Activated T-cell treated with anti-CD3 and anti-CD28 coated beads, Interleukin-2, amount 50 U/mL, for 1 hour (primary cell): ENCODE data around the gene UST.

Source experiments
- DNase-seq: peaks from one replicate; pipeline ENCODE4 v3.0.0-alpha.2; 2020

The UST gene

DNA sequence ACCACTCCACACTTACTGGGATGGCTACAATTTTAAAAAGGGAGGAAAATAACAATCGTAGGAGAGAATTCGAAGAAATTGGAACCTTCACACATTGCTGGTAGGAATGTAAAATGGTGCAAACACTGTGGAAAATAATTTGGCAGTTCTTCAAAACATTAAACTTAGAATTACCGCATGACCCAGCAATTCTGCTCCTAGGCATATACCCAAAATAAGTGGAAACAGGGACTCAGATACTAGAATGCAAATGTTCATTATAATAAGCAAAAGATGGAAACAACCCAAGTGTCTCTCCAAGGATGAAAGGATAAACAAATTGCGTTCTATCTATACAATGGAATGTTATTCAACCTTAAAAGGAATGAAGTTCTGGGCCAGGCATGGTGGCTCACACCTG lies 325.2 kb downstream of the UST start:
- DNase-seq, result no peak

DNA sequence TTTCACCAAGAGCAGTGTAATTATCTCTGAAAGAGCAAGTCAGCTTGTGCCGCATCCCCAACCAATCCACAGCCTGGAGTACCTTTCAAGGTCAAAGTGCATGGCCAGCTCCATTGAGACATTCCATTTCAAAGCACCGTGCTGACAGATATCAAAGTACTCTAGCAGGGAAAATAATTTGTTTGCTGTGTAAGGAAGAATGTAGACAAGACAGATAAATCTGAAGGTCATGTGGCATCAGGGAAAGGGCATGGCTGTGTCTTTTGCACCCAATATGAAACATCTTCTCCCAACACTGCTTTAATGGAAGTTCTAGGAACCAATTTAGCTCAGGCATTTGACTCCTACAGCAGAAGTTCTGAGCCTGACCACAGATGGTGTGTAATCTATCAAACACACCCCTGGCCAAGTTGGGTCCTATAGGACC lies 328.0 kb downstream of the UST start:
- DNase-seq, result no peak

DNA sequence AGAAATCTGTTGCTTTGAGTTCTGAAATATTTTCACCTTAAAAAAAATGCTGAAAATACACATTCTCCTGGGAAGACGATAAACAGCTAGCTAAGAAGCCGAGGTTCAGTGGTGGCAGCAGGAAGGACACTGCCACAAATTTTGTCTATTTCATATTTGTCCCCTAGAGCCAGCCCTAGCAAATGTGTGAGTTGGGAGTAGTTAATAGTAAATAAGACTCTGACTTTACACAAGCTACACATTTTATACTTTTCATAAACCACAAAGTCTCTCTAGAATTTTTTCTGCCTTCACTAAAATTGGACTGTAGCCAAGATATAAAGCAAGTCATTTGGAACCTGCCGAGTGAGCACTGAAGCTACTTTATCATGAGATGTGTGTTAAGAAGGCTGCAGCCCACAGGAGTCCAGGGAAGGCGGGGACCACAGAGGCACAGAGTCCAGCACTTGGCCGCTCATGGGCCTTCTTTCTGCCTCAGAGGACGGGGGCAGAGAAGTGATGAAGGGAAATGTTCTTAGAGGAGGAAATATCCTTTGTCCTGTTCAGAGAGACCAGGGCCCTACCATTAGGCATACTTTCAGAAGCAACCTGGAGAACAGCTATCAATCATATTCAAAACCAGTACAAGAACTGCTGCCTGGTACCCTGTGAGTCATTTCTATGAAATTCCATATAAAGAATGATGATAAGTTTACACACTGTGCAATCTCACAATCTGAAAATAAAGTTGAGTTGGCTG lies 329.0 kb downstream of the UST start:
- no peak for DNase-seq

DNA sequence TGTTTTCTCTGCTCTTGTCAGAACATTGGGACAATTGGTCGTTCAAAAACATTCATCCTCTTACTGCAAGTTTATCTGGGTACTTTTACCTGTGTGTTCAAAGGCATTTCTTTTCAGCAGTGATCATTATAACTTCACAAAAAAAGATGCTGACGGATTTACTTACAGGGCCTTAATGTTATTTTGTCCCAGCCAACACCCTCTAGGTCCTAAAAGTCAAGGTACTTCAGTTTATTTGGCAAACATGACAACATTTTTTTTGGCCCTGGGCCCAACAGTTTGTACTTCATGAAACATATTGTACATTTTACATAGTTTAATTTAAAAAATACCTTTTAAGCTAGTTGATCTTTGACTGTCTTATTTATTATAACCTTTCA lies 329.5 kb downstream of the UST start:
- no peak for DNase-seq

DNA sequence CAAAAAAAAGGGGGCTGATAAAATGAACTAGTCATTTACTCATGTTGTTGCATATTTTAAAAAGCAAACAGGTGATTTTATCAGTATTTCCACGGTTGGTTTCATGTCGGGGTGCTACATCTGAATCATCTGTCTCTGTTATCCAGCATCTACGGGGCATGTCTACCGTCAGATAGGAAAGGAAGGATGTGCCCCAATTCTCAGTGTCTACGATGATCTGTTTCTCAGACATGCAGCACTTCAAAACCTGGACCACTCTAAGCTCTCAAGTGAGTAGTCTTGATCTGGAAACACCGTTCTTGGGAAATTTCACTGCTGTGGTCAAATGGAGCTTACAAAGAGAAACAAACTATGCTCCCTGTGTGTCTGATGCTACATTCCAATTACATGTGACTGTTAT lies 330.4 kb downstream of the UST start:
- DNase-seq, result no peak

DNA sequence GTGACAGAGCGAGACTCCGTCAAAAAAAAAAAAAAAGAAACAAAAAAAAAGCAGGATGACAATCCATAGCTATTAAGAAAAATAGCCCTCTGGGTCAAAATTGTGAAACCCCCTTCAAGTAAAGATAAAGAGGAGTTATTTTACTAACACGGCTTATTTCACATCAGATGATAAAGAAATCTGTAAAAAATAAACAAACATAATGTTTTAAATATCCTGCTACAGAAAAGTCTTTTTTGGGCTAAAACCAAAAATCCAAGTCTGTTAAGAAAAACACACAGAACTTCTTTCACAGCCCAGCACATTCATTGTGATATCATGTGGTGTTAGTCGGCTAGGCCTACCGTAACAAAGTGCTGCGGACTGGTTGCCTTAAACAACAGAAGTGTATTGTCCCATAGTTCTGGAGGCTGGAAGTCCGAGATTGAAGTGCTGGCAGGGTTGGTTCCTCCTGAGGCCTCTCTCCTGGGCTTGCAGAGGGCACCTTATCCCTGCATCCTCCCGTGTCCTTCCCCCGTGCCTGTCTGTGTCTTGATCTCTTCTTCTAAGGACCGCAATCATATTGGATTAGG lies 331.5 kb downstream of the UST start:
- DNase-seq, result no peak

DNA sequence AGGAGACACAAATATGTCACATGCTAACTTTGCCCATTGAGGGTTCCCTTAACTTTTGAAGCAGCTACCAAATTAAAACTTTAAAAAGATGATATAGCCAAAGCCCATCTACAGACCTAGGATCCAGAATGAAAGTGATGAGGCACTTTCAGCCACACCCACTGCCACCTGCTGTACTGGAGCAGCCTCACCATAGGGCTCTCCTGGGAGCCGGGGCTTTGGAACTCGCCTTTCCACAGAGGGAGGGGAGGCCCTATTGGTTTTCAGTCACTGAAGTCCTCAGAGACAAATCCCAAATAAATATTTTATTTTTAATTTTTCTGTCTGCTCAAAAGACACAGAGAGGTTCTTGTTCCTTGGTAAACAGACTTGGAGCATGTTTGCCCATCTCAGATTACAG lies 332.6 kb downstream of the UST start:
- DNase-seq, result no peak

DNA sequence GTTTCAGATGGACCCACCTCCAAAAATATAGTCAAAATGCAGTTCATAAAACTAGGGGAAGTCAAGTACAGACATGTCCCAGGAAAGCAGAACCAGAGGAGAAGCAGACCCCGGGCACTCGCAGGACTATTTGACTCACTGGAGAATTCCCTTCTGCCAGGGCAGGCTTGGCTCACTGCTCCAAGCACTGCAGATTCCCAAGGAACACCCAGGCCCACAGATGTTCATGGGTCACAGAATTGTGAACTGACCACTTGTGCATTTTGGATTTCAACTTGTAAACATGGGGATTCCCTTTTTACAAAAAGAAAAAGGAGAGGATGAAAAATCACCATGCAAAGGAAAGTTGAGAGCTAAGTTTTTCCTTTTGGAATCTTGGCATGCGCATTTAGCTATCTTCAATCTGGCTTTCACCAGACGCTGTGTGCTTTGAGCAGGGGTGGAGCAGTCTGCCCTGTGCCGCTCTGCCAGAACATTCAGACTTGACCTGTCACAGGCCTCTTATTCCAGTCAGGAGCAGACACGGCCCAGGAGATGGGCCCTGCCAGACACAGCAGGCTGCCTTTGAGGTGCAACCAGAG lies 333.2 kb downstream of the UST start:
- no peak for DNase-seq

DNA sequence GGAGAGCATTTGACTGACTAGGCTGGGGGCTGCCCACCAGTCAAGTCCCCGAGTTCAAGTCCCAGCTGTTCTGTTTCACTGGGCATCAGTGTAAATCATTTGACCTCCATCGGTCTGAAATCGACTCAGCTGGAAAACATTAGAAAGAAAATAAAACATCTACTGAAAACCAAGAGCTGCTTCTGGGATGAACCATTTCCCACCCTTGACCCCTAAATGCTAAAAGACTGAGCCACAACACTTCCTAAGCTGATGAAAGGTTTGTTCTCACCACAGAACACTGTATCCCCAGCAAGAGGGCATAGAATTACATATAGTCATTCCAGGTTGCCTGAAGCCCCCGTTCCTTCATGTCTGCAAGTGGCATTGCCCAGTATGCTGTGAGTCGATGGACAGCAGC lies 333.7 kb downstream of the UST start:
- DNase-seq, result no peak

DNA sequence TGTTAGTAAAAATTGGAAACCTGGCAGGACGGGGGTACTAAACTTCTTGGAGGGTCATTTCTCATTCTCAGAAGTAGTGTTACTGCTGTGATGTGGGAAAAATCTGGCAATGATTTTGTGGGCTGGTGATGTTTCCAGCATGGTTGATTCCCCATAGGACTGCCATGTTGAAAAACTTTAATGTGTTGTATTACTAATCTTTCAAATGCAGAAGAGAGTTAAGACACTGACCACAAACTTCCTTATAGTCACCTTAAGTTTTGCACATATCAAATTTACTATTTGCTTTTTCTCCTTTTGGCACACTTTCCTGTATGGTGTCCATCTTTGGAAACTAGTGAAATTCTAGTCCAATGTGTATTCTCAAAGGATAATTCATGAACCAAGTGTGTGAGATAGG lies 334.5 kb downstream of the UST start:
- DNase-seq, result no peak

DNA sequence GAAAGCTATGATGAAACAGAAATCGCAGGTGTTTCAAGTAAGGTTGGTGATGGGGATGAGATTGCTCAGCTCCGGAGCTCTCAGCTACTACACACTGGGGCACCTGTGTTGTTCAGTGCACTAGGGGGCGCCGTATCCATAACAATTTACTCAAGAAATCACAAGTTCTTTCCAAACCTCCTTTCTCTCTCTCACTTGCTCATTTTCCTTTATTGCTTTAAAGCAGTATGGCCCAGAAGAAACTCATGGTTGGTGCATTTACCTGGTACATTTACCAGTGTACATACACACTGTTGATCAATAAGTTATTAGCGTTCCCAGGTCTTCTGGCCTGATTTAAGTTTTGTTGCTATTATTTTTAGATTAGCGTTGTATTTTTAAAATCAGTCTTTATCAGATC lies 335.5 kb downstream of the UST start:
- peak; percentile 80 for DNase-seq

DNA sequence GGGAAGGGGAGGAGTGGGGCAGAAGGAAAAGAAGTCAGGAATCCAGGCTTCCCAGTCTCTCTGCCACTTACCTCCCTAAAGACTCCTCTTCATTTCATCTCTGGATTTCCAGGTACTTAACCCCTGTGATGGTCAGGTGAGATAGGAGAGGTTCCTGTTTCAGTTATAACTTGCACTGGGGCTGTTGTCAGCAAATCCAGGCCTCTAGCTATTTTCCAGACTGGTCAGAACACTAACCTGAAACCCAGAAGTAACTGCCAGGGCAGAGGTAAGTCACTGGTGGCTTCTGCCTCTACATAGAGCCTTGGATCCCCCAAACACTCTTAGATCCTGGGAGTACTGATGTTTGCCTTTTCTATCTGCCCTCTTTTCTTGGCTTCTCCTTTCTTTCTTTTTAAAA lies 337.2 kb downstream of the UST start:
- DNase-seq, result no peak

DNA sequence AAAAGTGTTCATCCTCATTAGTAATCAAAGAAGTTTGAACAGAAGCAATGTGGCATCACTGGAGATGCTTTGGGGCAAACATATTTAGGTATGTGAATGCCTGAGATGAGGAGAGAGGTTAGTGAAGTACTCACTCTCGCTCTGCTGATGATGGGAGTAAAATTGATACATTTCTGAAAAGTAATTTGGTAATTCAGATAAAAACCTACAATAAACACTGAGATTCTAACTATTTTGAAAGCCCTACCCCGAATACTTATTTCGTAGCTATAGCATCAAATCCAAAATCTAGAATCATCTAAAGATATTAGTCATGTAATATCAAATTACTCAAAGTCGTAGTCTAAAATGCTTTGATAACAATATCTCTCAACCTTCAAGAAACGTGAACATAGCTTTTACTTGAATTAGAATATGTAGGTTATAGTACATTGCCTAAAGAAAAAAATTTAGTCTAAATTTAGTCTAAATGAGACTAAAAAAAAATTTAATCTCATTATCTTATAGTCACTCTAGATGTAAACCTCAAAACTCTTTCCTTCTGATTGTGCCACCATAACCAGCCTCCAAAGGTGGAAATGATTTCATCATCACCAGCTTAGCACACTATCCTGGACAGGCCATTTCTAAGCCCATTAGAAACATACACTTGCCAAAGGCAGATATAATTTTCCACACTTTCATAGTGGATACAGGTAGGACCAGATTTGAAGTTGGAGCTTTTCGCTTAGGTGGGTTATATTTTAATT lies 338.2 kb downstream of the UST start:
- DNase-seq, result no peak

DNA sequence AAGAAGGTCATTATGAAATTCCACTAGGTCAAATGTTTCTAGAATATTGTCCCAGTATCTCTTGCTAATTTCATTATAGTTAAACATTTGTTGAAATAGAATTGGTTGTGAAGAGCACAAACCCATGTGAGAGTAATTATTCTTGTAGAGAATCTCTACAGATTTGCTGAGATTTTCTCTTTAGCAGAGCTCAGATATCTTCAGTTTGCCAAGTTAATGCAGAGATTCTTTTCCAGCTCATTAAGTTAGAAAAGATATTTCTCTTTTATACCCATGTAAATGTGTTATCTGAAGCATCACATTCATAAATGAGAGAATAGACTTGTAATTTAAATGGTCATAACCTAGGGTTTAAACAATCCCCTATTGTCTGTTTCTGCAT lies 338.7 kb downstream of the UST start:
- DNase-seq, result no peak

DNA sequence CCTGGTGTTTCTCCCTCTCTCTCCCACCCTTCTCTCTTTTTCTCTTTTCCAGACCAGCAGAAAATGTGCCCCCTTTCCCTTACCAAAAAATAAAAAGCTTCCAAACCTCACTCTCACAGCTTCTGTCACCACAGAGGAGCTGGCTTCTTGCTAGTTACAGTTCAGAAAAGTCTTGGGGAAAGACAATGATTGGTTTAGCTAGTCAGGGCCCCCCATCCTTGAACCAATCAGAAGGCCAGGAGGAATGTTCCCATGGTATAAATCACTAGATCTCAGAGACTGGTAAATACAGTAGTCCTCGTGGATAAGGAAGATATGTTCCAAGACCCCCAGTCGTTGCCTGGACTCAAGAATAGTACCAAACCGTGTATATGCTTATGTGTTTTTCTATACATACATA lies 339.5 kb downstream of the UST start:
- no peak for DNase-seq

DNA sequence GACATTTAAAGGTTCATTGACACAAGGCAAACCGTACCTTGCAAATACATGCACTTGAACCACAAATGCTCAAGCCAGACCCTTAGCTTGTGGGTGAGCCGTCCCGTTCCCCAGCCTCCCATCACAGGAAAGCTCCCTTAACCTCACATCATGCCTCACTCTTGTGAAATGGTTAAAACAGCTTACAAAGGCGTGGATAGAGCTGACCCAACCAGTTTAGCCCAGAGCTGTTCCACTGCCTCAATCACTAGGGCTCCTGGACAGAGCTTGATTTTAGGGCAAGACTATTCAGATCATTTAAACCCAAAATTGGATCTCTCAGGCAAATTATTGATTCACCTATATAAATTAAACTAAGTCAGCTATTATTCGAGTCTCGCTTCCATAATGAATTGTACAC lies 341.1 kb downstream of the UST start:
- no peak for DNase-seq

DNA sequence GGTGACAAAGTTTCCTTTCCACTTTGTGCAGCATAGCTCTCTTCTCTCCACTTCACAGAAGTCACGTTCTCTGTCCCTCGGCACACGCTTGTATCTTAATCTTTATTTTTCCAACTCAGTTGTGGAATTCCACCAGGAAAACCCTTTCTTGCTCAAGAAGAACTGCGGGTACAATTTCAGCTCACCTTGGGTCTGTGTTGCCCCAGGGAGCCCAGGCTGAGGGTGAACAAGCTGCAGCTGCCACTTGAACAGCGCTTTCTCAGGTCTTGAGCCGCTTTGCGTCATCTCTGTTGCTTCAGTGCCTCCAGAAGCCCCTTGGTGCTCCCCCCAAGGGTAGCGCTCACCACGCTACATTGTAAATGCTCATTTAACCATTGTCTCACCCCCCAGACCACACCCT lies 341.5 kb downstream of the UST start:
- DNase-seq, result no peak

DNA sequence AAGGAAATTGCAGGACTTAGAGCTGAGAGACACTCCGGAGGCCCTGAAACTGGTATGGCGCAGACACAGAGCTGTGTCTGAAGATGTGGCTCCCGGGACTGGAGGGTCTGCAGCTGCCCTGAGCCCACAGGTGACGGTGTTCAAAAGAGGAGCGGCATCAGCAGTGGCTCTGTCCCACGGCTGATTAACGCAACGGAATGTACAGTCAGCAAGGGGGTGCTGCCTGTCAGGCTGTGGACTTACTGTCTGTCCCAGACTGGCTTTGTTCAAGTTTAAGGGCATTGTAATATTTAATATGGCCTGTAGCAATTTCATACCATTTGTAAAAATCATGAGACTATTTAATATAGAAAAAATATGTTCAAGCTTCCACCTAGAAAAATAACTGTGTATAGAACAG lies 342.7 kb downstream of the UST start:
- DNase-seq, result no peak

DNA sequence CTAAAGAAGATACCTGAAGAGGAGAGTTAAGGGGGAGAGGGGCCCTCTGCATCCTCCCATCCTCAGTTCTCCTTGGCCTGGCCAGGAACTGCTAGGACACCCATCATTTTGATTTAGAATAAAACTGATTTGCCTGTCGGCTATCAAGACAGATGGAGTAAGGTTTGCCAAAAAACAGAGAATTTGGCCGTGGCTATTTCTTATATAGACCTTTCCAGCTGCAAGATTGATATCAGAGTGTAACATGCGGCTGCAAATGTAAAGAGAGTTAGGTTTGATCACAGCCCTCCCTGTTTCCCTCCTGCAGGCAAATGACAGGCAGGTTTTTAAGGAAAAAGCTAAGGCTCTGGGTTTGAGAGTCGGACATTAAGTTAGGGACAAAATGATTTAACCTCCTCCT lies 344.1 kb downstream of the UST start:
- no peak for DNase-seq

DNA sequence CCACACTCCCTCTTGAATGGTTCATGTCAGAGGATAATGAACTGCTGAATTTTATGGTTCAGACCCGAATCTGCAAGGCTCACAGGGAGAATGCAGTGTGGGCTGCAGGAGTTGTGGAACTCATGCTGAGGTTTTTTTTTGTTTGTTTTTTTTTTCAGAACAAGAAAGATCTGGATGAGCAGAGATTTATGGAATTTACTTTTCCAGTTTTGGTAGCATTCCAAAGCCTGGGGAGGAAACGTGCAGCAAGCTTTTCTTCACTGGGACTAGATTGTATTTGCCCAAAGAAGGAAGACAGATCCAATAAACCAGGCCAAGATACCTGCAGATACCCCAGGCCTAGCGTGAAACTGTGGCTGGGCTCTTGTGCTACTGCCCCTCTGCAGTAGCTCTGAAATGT lies 346.8 kb downstream of the UST start:
- no peak for DNase-seq

DNA sequence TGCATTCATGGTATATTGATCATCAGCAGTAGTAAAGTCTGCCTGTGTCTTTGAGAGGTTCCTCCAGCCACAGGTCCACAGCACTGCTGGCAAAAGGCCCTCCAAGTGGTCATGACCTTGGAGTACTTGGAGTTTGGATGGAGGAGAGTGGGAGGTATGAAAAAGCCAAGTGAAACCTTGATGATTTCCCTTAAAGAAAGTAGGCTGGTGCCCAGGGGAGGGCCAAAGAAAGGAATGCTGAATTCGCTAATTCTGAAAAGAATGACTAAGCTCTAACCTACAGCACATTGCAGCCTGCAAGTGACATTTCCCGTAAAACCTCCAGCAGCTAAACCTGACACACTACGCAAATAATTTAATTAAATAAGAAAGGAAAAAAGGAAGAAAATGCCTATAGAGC lies 347.3 kb downstream of the UST start:
- DNase-seq, result no peak

DNA sequence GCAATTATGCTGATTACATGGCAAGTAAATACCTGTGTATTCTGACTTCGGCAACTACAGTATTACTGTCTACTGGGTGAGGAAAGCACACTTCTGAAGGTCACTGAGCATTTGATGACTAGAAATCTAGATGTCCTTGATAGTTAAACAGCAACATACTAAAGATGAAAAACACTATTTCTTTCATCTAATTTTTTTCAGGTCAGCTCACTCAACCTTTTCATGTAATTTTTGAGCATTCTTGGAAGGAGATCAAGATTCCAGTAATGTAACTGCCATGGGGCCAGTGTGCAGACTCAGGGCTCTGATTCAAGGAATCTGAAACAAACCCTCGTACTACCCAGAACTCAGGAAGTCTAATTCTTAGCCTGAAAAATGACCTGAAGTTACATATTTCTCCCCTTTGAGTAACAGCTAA lies 348.1 kb downstream of the UST start:
- no peak for DNase-seq

DNA sequence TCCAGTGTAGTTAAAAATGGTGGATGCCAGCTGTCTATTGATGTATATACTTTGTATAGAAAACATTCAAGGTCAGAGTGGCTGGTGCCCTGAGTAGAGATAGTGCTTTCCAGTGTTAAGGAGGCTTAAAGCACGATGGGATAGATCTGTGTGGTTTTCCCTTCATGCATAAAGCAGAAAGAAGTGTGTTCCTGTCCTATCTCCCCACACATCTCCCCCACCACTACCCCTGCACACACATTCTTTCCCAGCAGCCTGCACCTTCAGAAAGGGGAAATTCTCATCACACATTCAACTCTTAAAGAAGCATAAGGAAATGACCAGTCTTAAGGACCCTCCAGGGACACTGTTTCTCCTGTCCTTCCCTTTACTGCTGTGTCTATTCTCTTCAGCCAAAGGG lies 349.0 kb downstream of the UST start:
- no peak for DNase-seq

DNA sequence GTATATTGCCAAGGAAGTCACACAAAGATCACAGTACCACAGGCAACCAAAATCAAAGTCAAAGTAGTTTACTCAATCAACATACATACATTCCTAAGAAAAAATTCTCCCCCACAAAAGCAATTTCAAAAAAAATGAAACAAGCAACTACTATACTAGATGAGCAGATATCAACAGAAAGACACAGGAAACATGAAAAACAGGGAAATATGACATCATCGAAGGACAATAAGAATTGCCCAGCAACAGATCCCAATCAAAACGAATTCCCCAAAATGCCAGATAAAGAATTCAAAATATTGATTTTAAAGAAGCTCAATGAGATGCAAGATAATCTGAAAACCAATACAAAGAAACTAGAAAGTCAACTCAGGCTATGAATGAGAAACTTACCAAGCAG lies 351.0 kb downstream of the UST start:
- no peak for DNase-seq
